SHP77 (cell line): ENCODE data around the gene BNIP1.

Source experiments
- DNase-seq, 2 experiments: peaks; one replicate each; lab custom pipeline; 2025; lab: John Stamatoyannopoulos, UW

BNIP1 gene

DNA sequence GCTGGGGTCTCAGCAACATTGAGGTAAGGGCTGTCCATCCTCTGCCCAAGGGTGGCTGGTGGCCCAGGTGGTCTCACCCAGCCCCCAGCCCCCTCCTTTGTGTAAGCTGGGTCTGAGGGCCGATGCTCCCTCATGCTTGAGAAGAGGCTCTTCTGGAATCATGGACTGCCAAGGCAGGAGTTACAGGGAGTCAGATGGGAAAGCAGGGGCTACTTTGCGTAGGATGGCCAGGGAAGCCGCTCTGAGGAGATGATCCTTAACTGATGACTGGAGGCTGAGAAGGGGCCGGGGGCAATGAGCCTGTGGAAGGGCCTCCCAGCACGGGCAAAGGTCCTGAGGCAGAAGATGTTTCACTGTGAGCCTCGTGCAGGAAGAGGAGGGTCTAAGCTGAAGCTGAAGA, 67.0 kb downstream of the BNIP1 start:
- no peak for DNase-seq

DNA sequence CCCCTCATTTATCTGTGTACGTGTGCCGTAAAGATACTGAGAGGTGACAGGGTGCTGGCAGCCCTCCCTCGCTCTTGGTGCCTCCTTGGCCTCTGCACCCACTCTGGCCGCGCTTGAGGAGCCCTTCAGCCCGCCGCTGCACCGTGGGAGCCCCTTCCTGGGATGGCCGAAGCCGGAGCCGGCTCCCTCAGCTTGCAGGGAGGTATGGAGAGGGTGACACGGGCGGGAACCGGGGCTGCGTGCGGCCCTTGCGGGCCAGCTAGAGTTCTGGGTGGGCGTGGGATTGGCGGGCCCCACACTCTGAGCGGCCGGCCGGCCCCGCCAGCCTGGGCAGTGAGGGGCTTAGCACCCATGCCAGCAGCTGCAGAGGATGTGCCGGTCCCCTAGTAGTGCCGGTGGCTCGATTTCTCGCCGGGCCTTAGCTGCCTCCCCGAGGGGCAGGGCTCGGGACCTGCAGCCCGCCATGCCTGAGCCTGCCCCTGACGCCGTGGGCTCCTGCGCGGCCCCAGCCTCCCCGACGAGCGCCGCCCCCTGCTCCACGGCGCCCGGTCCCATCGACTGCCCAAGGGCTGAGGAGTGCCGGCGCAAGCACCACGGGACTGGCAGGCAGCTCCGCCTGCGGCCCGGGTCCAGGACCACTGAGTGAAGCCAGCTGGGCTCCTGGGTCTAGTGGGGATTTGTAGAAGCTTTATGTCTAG, 69.1 kb downstream of the BNIP1 start:
- DNase-seq = no peak
